Chondrocyte (in vitro differentiated cells): ENCODE measurements around the gene CYP2A13. TPM values are rescaled to one million over a fixed set of nuclear protein-coding genes. Genes with fewer than 3 reads are reported as not detected.
"Not testable (repeated sequence)": the region's sequence is repeated elsewhere in the genome, so short reads cannot be mapped to it uniquely, and the experiment has no call there.

Experiments used
- DNase-seq: peaks from one replicate; pipeline ENCODE4 v3.0.0; 2021; ENCODE audit warnings: mixed read lengths, low spot score
- H3K27ac Mint-ChIP-seq: one replicate; pipeline ENCODE4 v1.8.0; 2021; ENCODE audit warnings: mild to moderate bottlenecking, moderate library complexity, mixed read lengths; ENCODE audit not compliant: unreplicated experiment
- H3K27me3 Mint-ChIP-seq: 2 replicates; pipeline ENCODE4 v1.8.0; 2021; ENCODE audit warnings: low read depth, mixed read lengths
- H3K36me3 Mint-ChIP-seq: 2 replicates; pipeline ENCODE4 v1.8.0; 2021; ENCODE audit warnings: low read depth, mixed read lengths
- H3K4me1 Mint-ChIP-seq: 2 replicates; pipeline ENCODE4 v1.8.0; 2021; ENCODE audit warnings: low read depth, mild to moderate bottlenecking, mixed read lengths
- H3K4me3 Mint-ChIP-seq: one replicate; pipeline ENCODE4 v1.8.0; 2021; ENCODE audit warnings: mild to moderate bottlenecking, moderate library complexity, mixed read lengths; ENCODE audit not compliant: unreplicated experiment
- H3K9me3 Mint-ChIP-seq: 2 replicates; pipeline ENCODE4 v1.8.0; 2021; ENCODE audit warnings: low read depth, mixed read lengths
- CTCF ChIP-seq: fragments of 200-600 bp; sonication (generic); IDR thresholded peaks from 2 replicates; pipeline ENCODE4 v1.5.0; 2021; ENCODE audit warnings: antibody characterized with exemption, mild to moderate bottlenecking, moderate library complexity
- total RNA-seq: library from RNA; stranded (reverse); gene quantifications from 3 replicates; pipeline ENCODE4 v1.2.1, GENCODE V29; 2021

CYP2A13 gene
- total RNA-seq, 1 donor from 2014 or later: not detected

- Mint-ChIP-seq H3K4me3 (no peak overlapping the region), H3K9me3 (no peaks in the 10 kb centered on the region), H3K27ac (no peak overlapping the region), H3K4me1 (peaks cover 10% of the 10 kb centered on the region), H3K36me3 (no peaks in the 10 kb centered on the region), H3K27me3 (peaks cover 13% of the 10 kb centered on the region)
- no peak for DNase-seq
- TF ChIP-seq CTCF: no peak
These were observed 35.6 kb downstream of the CYP2A13 start for GRCh38 chr19:41123716-41124294.

GRCh38 chr19:41126765-41127203, 38.5 kb downstream of the CYP2A13 start:
- DNase-seq: not testable (repeated sequence)

GRCh38 chr19:41127362-41127761, 39.1 kb downstream of the CYP2A13 start:
- not testable (repeated sequence) for DNase-seq, H3K9me3 Mint-ChIP-seq, H3K4me3 Mint-ChIP-seq, H3K36me3 Mint-ChIP-seq, H3K27ac Mint-ChIP-seq, H3K4me1 Mint-ChIP-seq
- H3K27me3 Mint-ChIP-seq: peaks cover 19% of the 10 kb centered on the region

More at GRCh38 chr19:41126765-41127203, 38.5 kb downstream of the CYP2A13 start:
- not testable (repeated sequence) for H3K36me3 Mint-ChIP-seq, H3K4me3 Mint-ChIP-seq, H3K9me3 Mint-ChIP-seq, H3K4me1 Mint-ChIP-seq, H3K27ac Mint-ChIP-seq
- peak; percentile 84 for TF ChIP-seq CTCF
- H3K27me3 Mint-ChIP-seq: peaks cover 16% of the 10 kb centered on the region

- DNase-seq, H3K9me3 Mint-ChIP-seq, H3K27ac Mint-ChIP-seq, H3K36me3 Mint-ChIP-seq: not testable (repeated sequence)
- Mint-ChIP-seq H3K4me1 (peaks cover 13% of the 10 kb centered on the region), H3K27me3 (peaks cover 24% of the 10 kb centered on the region), H3K4me3 (peak overlapping the region; percentile 58)
- TF ChIP-seq CTCF: peak; percentile 43
These were observed 39.6 kb downstream of the CYP2A13 start for GRCh38 chr19:41127801-41128300.

- Mint-ChIP-seq H3K4me1 (peaks cover 21% of the 10 kb centered on the region), H3K27me3 (peaks cover 26% of the 10 kb centered on the region), H3K9me3 (no peaks in the 10 kb centered on the region), H3K4me3 (no peak overlapping the region), H3K27ac (no peak overlapping the region), H3K36me3 (no peaks in the 10 kb centered on the region)
- no peak for TF ChIP-seq CTCF
- no peak for DNase-seq
These were observed 40.4 kb downstream of the CYP2A13 start for GRCh38 chr19:41128692-41129091.

GRCh38 chr19:41131186-41131585, 42.9 kb downstream of the CYP2A13 start:
- H3K4me3 Mint-ChIP-seq: no peak overlapping the region
- peaks cover 26% of the 10 kb centered on the region for H3K27me3 Mint-ChIP-seq
- no peak overlapping the region for H3K27ac Mint-ChIP-seq
- H3K4me1 Mint-ChIP-seq: peaks cover 25% of the 10 kb centered on the region
- DNase-seq: no peak
- no peaks in the 10 kb centered on the region for H3K36me3 Mint-ChIP-seq
- H3K9me3 Mint-ChIP-seq: no peaks in the 10 kb centered on the region
- no peak for TF ChIP-seq CTCF
